Mucosa of stomach (tissue), 1 donor: ENCODE data around the gene RTCB.
"Not testable (repeated sequence)": the region's sequence is repeated elsewhere in the genome, so short reads cannot be mapped to it uniquely, and the experiment has no call there.

Experiments
- H3K27me3 ChIP-seq: one replicate; pipeline ENCODE4 v1.7.0; 2013; ENCODE audit warnings: mild to moderate bottlenecking, low read length; ENCODE audit not compliant: control insufficient read depth, insufficient read depth
- H3K36me3 ChIP-seq: one replicate; pipeline ENCODE4 v1.7.0; 2013; ENCODE audit warnings: low read length; ENCODE audit not compliant: control insufficient read depth, insufficient read depth
- H3K4me1 ChIP-seq: one replicate; pipeline ENCODE4 v1.7.0; 2013; ENCODE audit warnings: mild to moderate bottlenecking, low read length; ENCODE audit not compliant: control insufficient read depth, insufficient read depth
- H3K4me3 ChIP-seq: one replicate; pipeline ENCODE4 v1.7.0; 2013; ENCODE audit warnings: low read length
- H3K9ac ChIP-seq: one replicate; pipeline ENCODE4 v1.7.0; 2013; ENCODE audit warnings: mild to moderate bottlenecking, low read length, moderate library complexity
- H3K9me3 ChIP-seq: one replicate; pipeline ENCODE4 v1.7.0; 2013; ENCODE audit warnings: mild to moderate bottlenecking, low read length, moderate library complexity; ENCODE audit not compliant: control insufficient read depth
- donor health status: Pancreatic carcinoma.

The RTCB gene

DNA sequence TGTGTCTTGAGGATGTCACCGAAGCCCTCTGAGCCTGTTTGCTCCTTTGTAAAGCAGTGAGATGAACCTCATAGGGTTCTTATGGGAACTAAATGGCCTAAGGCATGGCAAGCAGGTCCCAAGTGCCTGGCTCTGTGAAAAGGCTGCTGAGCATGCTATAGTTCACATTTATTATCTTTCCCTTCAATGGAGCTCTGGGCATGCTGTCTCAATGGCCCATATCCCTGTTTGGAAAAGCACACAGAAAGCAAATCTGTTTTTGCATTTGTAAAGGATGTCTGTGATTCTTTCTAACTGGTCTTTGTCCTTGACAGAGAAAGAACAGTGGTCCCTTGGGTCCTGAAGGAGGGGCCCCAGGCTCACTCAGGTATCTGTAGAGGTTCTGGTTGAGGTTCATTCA lies 26.4 kb downstream of the RTCB start:
- Histone ChIP-seq H3K9ac (no peak overlapping the region), H3K27me3 (no peaks in the 10 kb centered on the region), H3K9me3 (no peaks in the 10 kb centered on the region), H3K4me3 (no peak overlapping the region), H3K36me3 (no peaks in the 10 kb centered on the region), H3K4me1 (no peaks in the 10 kb centered on the region)

DNA sequence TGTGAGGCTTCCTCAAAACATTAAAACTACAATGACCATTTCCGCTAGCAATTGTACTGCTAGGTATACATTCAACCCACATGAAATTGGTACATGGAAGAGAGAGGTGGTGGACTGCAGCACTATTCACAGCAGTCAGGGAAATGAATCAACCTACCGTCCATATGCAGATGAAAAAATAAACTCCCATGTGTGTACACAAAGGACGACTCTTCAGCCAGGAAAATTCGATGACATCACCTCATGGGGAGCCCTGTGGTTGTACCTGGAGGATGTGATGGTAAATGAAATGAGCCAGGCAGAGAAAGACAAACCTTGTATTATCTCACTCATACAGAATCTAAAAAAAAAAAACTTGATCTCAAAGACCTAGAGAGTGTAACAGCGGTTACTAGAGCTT lies 31.1 kb downstream of the RTCB start:
- Histone ChIP-seq H3K27me3 (no peaks in the 10 kb centered on the region), H3K4me1 (no peaks in the 10 kb centered on the region), H3K9ac (no peak overlapping the region), H3K36me3 (no peaks in the 10 kb centered on the region), H3K9me3 (no peaks in the 10 kb centered on the region), H3K4me3 (no peak overlapping the region)

DNA sequence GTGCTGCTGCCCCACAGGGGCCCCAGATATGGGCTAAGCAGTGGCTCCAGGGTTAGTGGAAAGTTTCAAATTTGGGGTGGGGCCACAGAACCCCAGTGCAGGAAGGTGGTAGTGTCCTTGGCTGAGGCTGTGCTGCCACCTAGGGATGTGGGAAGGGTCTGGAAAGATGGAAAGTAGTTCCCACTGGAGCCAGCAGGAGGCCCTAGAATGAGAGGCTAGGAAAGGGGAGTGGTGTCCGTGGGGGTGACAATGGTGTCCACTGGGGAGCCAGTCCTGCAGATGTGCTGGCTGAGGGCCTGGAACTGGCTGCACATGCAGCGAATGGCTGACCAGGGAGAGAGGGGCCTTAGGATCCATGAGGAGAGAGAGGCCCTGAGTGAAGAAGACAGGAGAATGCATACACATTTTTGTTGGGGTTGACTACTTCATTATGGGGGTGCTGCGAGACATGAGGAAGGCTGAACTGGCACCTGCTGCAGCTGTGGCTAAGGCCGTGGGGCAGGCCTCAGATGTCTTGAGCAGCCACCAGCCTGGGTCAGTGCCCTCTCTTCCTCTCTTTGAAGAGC lies 33.3 kb downstream of the RTCB start:
- no peaks in the 10 kb centered on the region for H3K27me3 ChIP-seq
- no peak overlapping the region for H3K9ac ChIP-seq
- no peaks in the 10 kb centered on the region for H3K36me3 ChIP-seq
- H3K4me1 ChIP-seq = no peaks in the 10 kb centered on the region
- no peak overlapping the region for H3K4me3 ChIP-seq
- H3K9me3 ChIP-seq = no peaks in the 10 kb centered on the region

DNA sequence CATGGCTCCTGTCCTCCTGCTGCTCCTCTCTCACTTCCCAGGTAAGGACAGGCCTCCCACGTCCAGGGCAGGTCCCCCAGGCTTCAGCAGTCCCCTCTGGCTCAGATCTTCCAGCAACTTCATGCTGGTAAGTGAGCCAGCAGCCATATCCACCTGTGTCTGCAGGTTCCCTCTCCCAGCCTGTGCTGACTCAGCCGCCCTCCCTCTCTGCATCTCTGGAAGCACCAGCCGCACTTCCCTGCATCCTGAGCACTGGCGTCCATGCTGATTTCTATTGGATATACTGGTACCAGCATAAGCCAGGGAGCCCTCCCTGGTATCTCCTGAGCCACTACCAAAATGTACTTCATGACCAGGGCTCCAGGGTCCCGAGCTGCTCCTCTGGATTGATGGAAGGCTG lies 35.4 kb downstream of the RTCB start:
- H3K36me3 ChIP-seq = no peaks in the 10 kb centered on the region
- H3K27me3 ChIP-seq = no peaks in the 10 kb centered on the region
- H3K9ac ChIP-seq = no peak overlapping the region
- H3K9me3 ChIP-seq = no peaks in the 10 kb centered on the region
- no peaks in the 10 kb centered on the region for H3K4me1 ChIP-seq
- no peak overlapping the region for H3K4me3 ChIP-seq

DNA sequence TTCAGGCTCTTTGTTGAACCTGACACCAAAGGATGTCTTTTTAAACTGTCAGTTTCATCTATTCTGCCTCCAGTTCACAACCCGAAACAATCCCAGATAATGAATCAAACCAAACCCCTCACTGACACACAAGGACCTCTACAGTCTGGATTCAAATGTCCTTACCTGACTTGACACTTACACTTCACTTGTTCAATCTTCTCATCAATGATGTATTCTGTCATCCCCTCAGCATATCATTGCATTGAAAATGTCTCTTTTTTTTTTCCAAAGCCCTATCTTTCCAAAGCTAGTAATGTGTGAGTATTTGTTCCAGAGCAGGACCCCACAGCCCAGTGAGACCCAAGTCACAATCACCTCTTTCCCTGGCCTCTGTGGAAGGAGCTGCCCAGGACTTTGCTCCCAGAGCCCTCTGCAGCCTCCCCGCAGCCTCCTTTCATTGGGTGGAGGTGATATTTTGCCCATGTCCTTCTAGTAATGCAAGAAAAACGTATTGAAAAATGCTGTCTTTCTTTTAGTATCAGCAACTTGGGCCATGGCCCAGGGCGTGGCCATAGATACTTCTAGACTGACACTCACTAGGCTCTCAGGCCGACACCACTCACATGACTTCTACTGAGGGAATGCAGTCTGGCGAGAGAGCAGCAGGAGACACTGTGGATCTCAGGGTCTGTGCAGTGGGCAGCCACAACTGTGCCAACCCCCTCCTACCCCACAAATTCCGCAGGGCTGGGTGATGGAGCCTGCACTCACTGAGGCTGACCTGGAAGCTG lies 36.2 kb downstream of the RTCB start:
- Histone ChIP-seq H3K9me3 (no peaks in the 10 kb centered on the region), H3K36me3 (no peaks in the 10 kb centered on the region), H3K27me3 (no peaks in the 10 kb centered on the region), H3K4me1 (no peaks in the 10 kb centered on the region), H3K4me3 (no peak overlapping the region), H3K9ac (no peak overlapping the region)

DNA sequence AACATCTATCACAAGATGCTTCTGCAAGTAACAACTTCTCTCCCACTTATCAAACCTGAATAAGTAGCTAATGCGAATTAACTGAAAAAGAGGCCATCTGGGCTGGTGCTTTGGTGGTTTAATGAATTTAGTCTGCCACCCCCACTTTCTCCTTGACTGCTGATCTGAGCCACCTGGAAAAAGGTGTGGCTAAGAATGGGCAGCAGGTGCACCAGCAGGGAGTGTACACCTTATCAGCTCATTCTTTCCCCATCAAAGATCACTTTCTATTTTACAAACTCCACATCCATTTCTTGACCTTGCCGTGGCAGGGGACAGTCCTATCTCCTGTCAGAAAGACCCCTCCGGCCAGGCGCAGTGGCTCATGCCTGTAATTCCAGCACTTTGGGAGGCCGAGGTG lies 47.8 kb downstream of the RTCB start:
- no peaks in the 10 kb centered on the region for H3K9me3 ChIP-seq

DNA sequence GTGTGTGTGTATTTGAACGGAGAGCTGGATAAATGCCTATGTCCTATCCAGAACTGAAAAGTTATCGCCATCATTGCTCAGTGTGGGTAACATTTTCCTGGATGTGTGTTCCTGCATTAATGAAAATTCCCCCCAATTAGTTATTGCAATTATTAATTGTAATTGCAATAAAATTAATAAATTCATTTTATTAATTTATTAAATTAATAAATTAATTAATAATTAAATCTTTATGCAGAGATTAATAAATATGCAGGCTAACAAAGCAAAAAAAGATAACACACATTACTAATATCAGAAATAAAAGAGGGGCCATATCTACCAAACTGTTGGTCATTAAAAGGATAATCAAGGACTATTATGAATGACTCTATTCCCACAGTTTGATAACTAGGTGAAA lies 50.8 kb downstream of the RTCB start:
- Histone ChIP-seq H3K27me3 (no peaks in the 10 kb centered on the region), H3K4me3 (no peak overlapping the region), H3K36me3 (no peaks in the 10 kb centered on the region), H3K9ac (no peak overlapping the region), H3K4me1 (no peaks in the 10 kb centered on the region), H3K9me3 (no peaks in the 10 kb centered on the region)

More for the DNA sequence above, 47.8 kb downstream of the RTCB start:
- H3K27me3 ChIP-seq = no peaks in the 10 kb centered on the region
- no peak overlapping the region for H3K9ac ChIP-seq
- H3K4me3 ChIP-seq = no peak overlapping the region
- H3K36me3 ChIP-seq = no peaks in the 10 kb centered on the region
- H3K4me1 ChIP-seq = no peaks in the 10 kb centered on the region

DNA sequence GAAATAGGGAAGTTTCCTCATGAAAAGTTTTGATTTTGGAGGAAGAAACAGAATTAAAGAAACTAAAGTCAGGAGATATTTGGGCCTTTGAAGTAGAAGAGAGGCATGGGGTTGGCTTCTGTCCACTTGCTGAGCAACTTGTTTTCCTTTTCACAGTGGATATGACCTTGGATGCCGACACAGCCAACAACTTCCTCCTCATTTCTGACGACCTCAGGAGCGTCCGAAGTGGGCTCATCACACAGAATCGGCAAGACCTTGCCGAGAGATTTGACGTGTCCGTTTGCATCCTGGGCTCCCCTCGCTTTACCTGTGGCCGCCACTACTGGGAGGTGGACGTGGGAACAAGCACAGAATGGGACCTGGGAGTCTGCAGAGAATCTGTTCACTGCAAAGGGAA lies 52.0 kb downstream of the RTCB start:
- not testable (repeated sequence) for H3K36me3 ChIP-seq, H3K4me1 ChIP-seq, H3K4me3 ChIP-seq, H3K9ac ChIP-seq, H3K9me3 ChIP-seq, H3K27me3 ChIP-seq

DNA sequence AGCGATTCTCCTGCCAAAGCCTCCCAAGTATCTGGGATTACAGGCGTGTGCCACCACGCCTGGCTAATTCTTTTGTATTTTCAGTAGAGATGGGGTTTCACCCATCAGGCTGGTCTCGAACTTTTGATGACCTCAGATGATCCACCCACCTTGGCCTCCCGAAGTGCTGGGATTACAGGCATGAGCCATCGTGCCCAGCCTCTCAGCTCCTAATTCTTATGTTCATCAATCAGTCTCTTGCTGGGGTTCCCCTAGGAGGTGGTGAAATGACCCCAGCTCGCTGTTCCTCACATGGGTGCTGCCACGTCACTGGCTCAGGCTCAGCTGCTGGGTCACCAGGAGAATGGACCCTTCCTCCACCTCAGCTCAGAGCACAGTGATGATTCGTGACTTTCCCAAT lies 54.5 kb downstream of the RTCB start, which contains the start of gene RFPL3:
Gene RFPL3, plus strand, starts transcription at position 301 of the 400 bp plus-strand sequence. CDS start 205 bp downstream, outside the sequence.
- H3K4me1 ChIP-seq, H3K36me3 ChIP-seq, H3K27me3 ChIP-seq, H3K4me3 ChIP-seq, H3K9me3 ChIP-seq, H3K9ac ChIP-seq: not testable (repeated sequence)

DNA sequence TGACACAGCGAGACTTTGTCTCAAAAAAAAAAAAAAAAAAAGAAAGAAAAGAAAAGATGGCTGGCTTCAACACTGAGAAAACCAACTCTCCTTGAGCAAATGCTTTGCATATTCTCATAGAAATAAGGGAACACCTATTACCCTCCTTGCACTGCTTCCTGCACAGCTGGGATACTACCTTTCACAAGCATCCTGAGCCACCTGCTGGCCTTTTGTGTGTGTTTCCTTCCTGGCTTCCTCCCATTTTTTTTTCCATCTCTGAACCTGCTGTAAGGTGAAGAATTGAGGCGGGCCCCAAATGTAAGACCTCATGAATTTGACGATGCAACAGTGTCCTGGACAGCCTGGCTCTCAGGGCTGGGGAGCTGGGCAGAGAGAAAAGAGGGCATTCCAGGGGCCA lies 56.3 kb downstream of the RTCB start:
- Histone ChIP-seq H3K27me3 (no peaks in the 10 kb centered on the region), H3K9me3 (no peaks in the 10 kb centered on the region), H3K9ac (no peak overlapping the region), H3K36me3 (no peaks in the 10 kb centered on the region), H3K4me3 (no peak overlapping the region), H3K4me1 (no peaks in the 10 kb centered on the region)

DNA sequence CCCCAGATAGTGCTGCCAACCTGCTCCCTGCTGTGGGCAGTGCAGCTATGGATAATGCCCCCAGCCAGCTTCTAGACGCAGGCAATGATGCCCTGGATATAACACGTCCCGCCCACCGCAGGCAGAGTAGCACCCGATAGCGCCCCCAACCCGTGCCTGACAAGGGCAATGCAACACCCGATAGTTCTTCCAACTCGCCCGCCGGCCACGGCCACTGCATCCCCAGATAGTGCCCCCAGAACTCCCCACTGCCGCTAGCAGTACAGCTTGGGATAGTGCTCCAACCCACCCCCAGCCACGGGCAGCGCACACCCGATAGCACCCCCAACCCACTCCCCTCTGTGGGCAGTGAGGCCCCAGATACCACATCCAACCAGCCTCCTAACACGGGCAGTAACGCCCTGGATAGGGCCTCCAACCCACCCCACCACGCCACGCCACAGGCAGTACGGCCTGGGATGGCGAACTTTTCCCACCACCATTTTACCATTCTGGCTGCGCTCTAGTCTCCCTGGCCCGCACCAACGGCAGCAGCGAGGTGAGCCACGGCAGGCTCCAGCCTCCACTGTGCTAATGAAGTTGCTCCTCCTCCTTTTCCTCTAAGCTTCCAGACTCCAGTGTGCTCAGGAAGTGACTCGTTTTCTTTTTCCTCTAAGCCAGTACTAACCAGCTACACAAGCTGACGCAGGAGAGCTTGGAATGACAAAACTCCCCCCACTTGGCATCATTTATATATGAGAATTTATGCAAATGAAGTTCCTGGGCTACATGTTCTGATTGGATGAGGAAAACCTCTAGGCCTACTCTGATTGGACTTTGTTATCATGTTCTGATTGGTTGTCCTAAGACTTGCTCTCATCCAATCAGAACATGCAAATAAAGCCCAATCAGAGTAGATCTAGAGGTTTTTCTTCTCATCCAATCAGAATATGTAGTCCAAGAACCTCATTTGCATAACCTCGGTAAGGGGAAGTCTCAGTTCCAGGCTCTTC lies 57.4 kb downstream of the RTCB start:
- no peaks in the 10 kb centered on the region for H3K36me3 ChIP-seq
- H3K4me1 ChIP-seq = no peaks in the 10 kb centered on the region
- H3K4me3 ChIP-seq = no peak overlapping the region
- H3K9me3 ChIP-seq = no peaks in the 10 kb centered on the region
- no peaks in the 10 kb centered on the region for H3K27me3 ChIP-seq
- no peak overlapping the region for H3K9ac ChIP-seq

DNA sequence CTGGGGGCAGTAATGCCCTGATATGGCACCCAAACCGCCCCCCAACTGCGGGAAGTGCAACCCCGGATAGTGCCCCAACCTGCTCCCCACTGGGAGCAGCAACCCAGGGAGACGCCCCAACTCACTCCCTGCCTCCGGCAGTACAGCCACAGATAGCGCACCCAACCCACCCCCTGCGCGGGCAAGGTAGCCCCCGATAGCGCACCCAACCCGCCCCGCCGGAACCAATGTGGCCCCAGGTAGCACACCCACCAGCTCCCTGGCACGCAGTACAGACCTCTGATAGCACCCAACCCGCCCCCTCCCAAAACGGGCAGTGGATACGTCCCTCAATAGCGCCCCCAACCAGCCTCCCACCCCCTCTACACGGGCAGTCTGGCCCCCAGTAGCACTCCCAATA lies 58.2 kb downstream of the RTCB start:
- Histone ChIP-seq H3K9me3 (no peaks in the 10 kb centered on the region), H3K27me3 (no peaks in the 10 kb centered on the region), H3K36me3 (no peaks in the 10 kb centered on the region), H3K4me1 (no peaks in the 10 kb centered on the region), H3K9ac (no peak overlapping the region), H3K4me3 (no peak overlapping the region)
